ENCODE results near the gene TMEM117.

Gene TMEM117

DNA sequence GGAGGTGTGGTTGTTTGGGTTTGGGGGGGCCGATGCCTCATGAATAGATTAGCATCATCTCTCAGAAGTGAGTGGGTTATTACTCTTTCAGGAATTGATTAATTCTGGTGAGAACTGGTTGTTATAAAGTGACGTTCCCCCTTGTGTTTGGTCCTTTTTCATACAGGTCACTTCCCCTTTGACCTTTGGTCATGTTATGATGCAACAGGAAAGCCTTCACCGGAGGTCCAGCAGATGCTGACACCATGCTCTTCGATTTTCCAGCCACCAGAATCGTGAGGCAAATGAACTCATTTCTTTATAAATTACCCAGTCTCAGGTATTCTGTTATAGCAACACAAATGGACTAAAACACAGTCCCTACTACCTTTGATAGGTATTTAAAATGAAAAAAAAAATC is 600.9 kb downstream of the TMEM117 start:
- no peak for TF ChIP-seq EZH2phosphoT487 (IDR thresholded peaks at IDR 0.05; ENCODE audit: borderline replicate concordance, low read length)
- TF ChIP-seq, protein P1, sequence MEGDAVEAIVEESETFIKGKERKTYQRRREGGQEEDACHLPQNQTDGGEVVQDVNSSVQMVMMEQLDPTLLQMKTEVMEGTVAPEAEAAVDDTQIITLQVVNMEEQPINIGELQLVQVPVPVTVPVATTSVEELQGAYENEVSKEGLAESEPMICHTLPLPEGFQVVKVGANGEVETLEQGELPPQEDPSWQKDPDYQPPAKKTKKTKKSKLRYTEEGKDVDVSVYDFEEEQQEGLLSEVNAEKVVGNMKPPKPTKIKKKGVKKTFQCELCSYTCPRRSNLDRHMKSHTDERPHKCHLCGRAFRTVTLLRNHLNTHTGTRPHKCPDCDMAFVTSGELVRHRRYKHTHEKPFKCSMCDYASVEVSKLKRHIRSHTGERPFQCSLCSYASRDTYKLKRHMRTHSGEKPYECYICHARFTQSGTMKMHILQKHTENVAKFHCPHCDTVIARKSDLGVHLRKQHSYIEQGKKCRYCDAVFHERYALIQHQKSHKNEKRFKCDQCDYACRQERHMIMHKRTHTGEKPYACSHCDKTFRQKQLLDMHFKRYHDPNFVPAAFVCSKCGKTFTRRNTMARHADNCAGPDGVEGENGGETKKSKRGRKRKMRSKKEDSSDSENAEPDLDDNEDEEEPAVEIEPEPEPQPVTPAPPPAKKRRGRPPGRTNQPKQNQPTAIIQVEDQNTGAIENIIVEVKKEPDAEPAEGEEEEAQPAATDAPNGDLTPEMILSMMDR (IDR thresholded peaks at IDR 0.05; ENCODE audit: low read depth, low read length, poor library complexity, severe bottlenecking), result no peak
- Histone ChIP-seq H3K27ac (ENCODE audit: low read depth, low read length) (no peak overlapping the region), H3K4me1 (ENCODE audit: control insufficient read depth, low read length) (no peaks in the 10 kb centered on the region), H3K79me2 (ENCODE audit: control insufficient read depth, low read length) (no peaks in the 10 kb centered on the region), H3K4me2 (ENCODE audit: low read length) (no peak overlapping the region), H3K27me3 (ENCODE audit: control insufficient read depth, low read length) (0 out of 2 replicates have a peak, but pooled peaks cover 2% of the 10 kb centered on the region), H3F3A (ENCODE audit: control insufficient read depth, insufficient read depth) (no peaks in the 10 kb centered on the region), H3K9me2 (replicated peaks; ENCODE audit: control insufficient read depth, low read length) (no peaks in the 10 kb centered on the region), H4K20me1 (ENCODE audit: control insufficient read depth, insufficient read depth, low read depth, low read length) (no peaks in the 10 kb centered on the region), H3K4me3 (ENCODE audit: low read length) (no peak overlapping the region), H3K9me3 (ENCODE audit: control insufficient read depth, insufficient read depth, low read length) (no peaks in the 10 kb centered on the region), H3K36me3 (ENCODE audit: control insufficient read depth, low read length) (no peaks in the 10 kb centered on the region)
